ENCODE measurements around the gene MBD3L4.
"Not testable (repeated sequence)": the region's sequence is repeated elsewhere in the genome, so short reads cannot be mapped to it uniquely, and the experiment has no call there.

DNA sequence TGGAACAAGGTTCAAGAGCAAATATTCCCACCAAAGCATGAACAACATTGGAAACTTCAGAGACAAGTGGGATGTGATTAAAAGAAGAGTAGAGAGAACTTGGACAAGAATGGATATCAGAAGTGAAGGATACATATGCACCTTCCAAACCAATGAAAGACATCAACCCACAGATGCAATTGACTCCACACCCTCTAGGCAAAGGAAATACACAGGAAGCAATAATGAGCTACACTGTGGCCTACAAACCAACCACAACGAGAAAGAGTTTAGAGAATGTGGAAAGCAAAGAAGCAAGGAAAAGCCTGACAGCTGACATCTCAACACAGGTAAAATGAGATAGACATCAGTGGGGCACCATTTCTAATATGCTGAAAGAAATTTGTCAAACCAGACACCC lies 11.2 kb downstream of the MBD3L4 start:
- TF ChIP-seq, protein P1, sequence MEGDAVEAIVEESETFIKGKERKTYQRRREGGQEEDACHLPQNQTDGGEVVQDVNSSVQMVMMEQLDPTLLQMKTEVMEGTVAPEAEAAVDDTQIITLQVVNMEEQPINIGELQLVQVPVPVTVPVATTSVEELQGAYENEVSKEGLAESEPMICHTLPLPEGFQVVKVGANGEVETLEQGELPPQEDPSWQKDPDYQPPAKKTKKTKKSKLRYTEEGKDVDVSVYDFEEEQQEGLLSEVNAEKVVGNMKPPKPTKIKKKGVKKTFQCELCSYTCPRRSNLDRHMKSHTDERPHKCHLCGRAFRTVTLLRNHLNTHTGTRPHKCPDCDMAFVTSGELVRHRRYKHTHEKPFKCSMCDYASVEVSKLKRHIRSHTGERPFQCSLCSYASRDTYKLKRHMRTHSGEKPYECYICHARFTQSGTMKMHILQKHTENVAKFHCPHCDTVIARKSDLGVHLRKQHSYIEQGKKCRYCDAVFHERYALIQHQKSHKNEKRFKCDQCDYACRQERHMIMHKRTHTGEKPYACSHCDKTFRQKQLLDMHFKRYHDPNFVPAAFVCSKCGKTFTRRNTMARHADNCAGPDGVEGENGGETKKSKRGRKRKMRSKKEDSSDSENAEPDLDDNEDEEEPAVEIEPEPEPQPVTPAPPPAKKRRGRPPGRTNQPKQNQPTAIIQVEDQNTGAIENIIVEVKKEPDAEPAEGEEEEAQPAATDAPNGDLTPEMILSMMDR (IDR thresholded peaks at IDR 0.05) = not testable (repeated sequence)
- not testable (repeated sequence) for TF ChIP-seq POLR2A, POLR2AphosphoS5 (IDR thresholded peaks at IDR 0.05)

Measured in suprapubic skin (tissue), 4 donors.